Heart left ventricle (tissue), 13 donors: ENCODE data around the gene NUDCD3.

Experiments used
- POLR2A ChIP-seq, 2 donors: fragments of 450-650 bp; IDR thresholded peaks; one replicate each; pipeline ENCODE4 v1.6.1; 2017; ENCODE audit warnings: antibody characterized with exemption in 2 of 2, mild to moderate bottlenecking in 2 of 2, moderate library complexity in 2 of 2
- TF ChIP-seq, protein P1 (sequence below), 12 donors: fragments of 200-600 bp; sonication (generic) in 4 of 12; IDR thresholded peaks; one replicate each; pipeline versions ENCODE4 v1.5.0 to v1.8.0; 2018 to 2022; ENCODE audit warnings: antibody characterized with exemption in 12 of 12, mild to moderate bottlenecking in 5 of 12
- donor health status: ischemic (EF 13 %, LVEDD 7.1; RV severe dilation, severe dysfunction).
- donor health status: DM: no; HTN: yes; CAD: no.
- donor health status: DM: no; HTN: no; CAD: no.
- donor health status: ischemic (EF 25% LVEDD 6.9; RV normal size, moderate dysfunction).
- donor health status: ischemic (EF 25% LVEDD 5.7; RV mildly dilated, moderate dysfunction).
- donor health status: ischemic (EF 35%, LVEDD 5.7; RV mildly dilated, moderate dysfunction).
- donor health status: nonischemic (EF 11% LVEDD 7.7; RV severe dilation, severe dysfunction).
- donor health status: DM: yes; HTN: yes; CAD: no.
- donor health status: PGD.
- donor health status: ischemic (EF 29% LVEDD 5.4; RV normal size, mild dysfunction).
- donor health status: nonischemic (EF 23%, LVEDD 6.1; RV moderate dilation, normal function).

DNA sequence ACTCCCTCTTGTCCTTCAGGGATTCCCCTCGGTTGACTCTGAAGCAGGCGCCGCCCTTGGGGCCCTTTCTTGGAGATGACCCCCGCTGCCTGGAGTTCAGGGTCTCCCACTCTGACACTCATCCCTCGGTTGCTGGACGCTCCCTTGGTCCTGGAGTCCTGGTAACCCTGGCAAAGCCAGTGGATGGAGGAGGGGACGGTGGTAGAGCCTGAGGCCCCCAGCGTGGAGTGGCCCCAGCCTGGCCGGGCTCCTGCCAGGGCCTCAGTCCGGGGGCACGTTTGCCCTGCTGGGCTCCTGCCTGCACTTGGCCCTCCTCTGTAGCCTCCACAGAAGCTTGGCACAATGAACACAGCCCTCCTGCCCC lies 155.7 kb downstream of the NUDCD3 start:
- TF ChIP-seq POLR2A (IDR thresholded peaks at IDR 0.05), result no peak
- TF ChIP-seq, protein P1, sequence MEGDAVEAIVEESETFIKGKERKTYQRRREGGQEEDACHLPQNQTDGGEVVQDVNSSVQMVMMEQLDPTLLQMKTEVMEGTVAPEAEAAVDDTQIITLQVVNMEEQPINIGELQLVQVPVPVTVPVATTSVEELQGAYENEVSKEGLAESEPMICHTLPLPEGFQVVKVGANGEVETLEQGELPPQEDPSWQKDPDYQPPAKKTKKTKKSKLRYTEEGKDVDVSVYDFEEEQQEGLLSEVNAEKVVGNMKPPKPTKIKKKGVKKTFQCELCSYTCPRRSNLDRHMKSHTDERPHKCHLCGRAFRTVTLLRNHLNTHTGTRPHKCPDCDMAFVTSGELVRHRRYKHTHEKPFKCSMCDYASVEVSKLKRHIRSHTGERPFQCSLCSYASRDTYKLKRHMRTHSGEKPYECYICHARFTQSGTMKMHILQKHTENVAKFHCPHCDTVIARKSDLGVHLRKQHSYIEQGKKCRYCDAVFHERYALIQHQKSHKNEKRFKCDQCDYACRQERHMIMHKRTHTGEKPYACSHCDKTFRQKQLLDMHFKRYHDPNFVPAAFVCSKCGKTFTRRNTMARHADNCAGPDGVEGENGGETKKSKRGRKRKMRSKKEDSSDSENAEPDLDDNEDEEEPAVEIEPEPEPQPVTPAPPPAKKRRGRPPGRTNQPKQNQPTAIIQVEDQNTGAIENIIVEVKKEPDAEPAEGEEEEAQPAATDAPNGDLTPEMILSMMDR (IDR thresholded peaks at IDR 0.05), result no peak
